Gastrocnemius medialis (tissue), 4 donors: ENCODE results near the gene VSNL1. TPM values are rescaled to one million over a fixed set of nuclear protein-coding genes. Genes with fewer than 3 reads are reported as not detected.

Experiments used
- ATAC-seq, 2 donors: fragments of 150-250 bp; one replicate each; pipeline ENCODE4 v1.9.1; 2016
- DNase-seq, 2 donors: peaks; one replicate each; pipeline ENCODE4 v3.0.0-alpha.2; 2019
- H3K27ac ChIP-seq, 4 donors: fragments of 200-600 bp; sonication (generic); 1 replicate in 1 of 4; 2 replicates in 3 of 4; pipeline ENCODE4 v1.5.1; 2016 to 2018; ENCODE audit warnings: mild to moderate bottlenecking in 2 of 4, moderate library complexity in 1 of 4
- H3K27me3 ChIP-seq, 3 donors: fragments of 200-600 bp; sonication (generic) in 2 of 3; 1 replicate in 1 of 3; 2 replicates in 2 of 3; pipeline versions ENCODE4 v1.5.1 to v1.6.0; 2016 to 2019; ENCODE audit warnings: mild to moderate bottlenecking in 1 of 3, moderate library complexity in 1 of 3
- H3K36me3 ChIP-seq, 2 donors: fragments of 200-600 bp; sonication (generic) in 1 of 2; one replicate each; pipeline ENCODE4 v1.5.1; 2017 to 2018
- H3K4me1 ChIP-seq, 2 donors: fragments of 200-600 bp; sonication (generic) in 1 of 2; one replicate each; pipeline ENCODE4 v1.5.1; 2016 to 2017; ENCODE audit warnings: mild to moderate bottlenecking in 2 of 2
- H3K4me3 ChIP-seq, 4 donors: fragments of 200-600 bp; sonication (generic) in 3 of 4; 1 replicate in 1 of 4; 2 replicates in 3 of 4; pipeline ENCODE4 v1.5.1; 2016 to 2019; ENCODE audit warnings: mild to moderate bottlenecking in 2 of 4
- H3K9me3 ChIP-seq, 3 donors: fragments of 200-600 bp; sonication (generic) in 2 of 3; 1 replicate in 1 of 3; 2 replicates in 2 of 3; pipeline ENCODE4 v1.5.1; 2016 to 2019
- CTCF ChIP-seq, 5 experiments: fragments of 450-650 bp in 3 of 5; fragments of 200-600 bp in 2 of 5; sonication (generic) in 2 of 5; IDR thresholded peaks in 4 of 5; conservative IDR thresholded peaks in 1 of 5; 1 replicate in 4 of 5; 2 replicates in 1 of 5; pipeline ENCODE4 v1.5.1; 2016 to 2019; ENCODE audit warnings: antibody characterized with exemption in 5 of 5, mild to moderate bottlenecking in 3 of 5, moderate library complexity in 3 of 5
- POLR2A ChIP-seq, 2 donors: fragments of 450-650 bp; IDR thresholded peaks; one replicate each; pipeline ENCODE4 v1.6.1; 2017; ENCODE audit warnings: antibody characterized with exemption in 2 of 2, mild to moderate bottlenecking in 2 of 2, moderate library complexity in 2 of 2
- in situ Hi-C, 4 donors: fragments of 200-750 bp; cut with MboI; loops; one replicate each; pipeline versions ENCODE4 v1.15.0 to v1.8.0; 2017; ENCODE audit warnings: low sequenced_read_pairs in 4 of 4
- intact Hi-C: fragments of 100-400 bp; cut with DNase I; formaldehyde crosslinking; loops from one replicate; pipeline ENCODE4 v1.15.1; 2023; ENCODE audit warnings: low total_unique reads
- total RNA-seq, 4 donors: library from RNA; depleted of rRNA; stranded (reverse); fragments of >200 nt; gene quantifications; one replicate each; pipeline versions ENCODE4 v1.1.0 to v1.2.3, GENCODE V29; 2016

Gene VSNL1
- total RNA-seq, 4 donors from 2014 or later: not detected

- no peaks in the 10 kb centered on the region for H3K4me1 ChIP-seq
- peaks cover 0 to 24% (median 0%) of the 10 kb centered on the region in 3 donors for H3K27me3 ChIP-seq
- DNase-seq: no peak
- no peaks in the 10 kb centered on the region for H3K9me3 ChIP-seq
- H3K27ac ChIP-seq: no peak overlapping the region
- ATAC-seq: no peak
- in situ Hi-C loops (no loop called here), intact Hi-C loops (no loop called here)
- no peak overlapping the region for H3K4me3 ChIP-seq
- no peak for TF ChIP-seq POLR2A (IDR thresholded peaks at IDR 0.05)
- no peaks in the 10 kb centered on the region for H3K36me3 ChIP-seq
Observed at GRCh38 chr2:17547737-17548136, 7.2 kb downstream of the VSNL1 start.

- DNase-seq (no peak), ATAC-seq (no peak)
- H3K4me3 ChIP-seq: no peak overlapping the region
- no peaks in the 10 kb centered on the region for H3K36me3 ChIP-seq
- TF ChIP-seq CTCF (IDR thresholded peaks at IDR 0.05 in 4 of 5, conservative IDR thresholded peaks at IDR 0.05 in 1 of 5) (no peak), POLR2A (IDR thresholded peaks at IDR 0.05) (no peak)
- in situ Hi-C loops: no loop called here
- peaks cover 0 to 7% (median 0%) of the 10 kb centered on the region in 3 donors for H3K27me3 ChIP-seq
- H3K27ac ChIP-seq: no peak overlapping the region
- no peaks in the 10 kb centered on the region for H3K4me1 ChIP-seq
- no peaks in the 10 kb centered on the region for H3K9me3 ChIP-seq
- intact Hi-C loops: no loop called here
Observed at GRCh38 chr2:17550907-17551306, 10.4 kb downstream of the VSNL1 start.

- in situ Hi-C loops: no loop called here
- TF ChIP-seq POLR2A (IDR thresholded peaks at IDR 0.05): no peak
- no peak for TF ChIP-seq CTCF (IDR thresholded peaks at IDR 0.05 in 4 of 5, conservative IDR thresholded peaks at IDR 0.05 in 1 of 5)
Observed at GRCh38 chr2:17555150-17555549, 14.7 kb downstream of the VSNL1 start.

GRCh38 chr2:17557596-17557995, 17.1 kb downstream of the VSNL1 start:
- ATAC-seq (no peak), DNase-seq (no peak)
- intact Hi-C loops: no loop called here
- no peaks in the 10 kb centered on the region for H3K36me3 ChIP-seq
- no peak overlapping the region for H3K4me3 ChIP-seq
- TF ChIP-seq POLR2A (IDR thresholded peaks at IDR 0.05) (no peak), CTCF (IDR thresholded peaks at IDR 0.05 in 4 of 5, conservative IDR thresholded peaks at IDR 0.05 in 1 of 5) (no peak)
- in situ Hi-C loops: no loop called here
- H3K9me3 ChIP-seq: no peaks in the 10 kb centered on the region
- no peak overlapping the region for H3K27ac ChIP-seq
- no peaks in the 10 kb centered on the region for H3K4me1 ChIP-seq
- H3K27me3 ChIP-seq: peaks cover 0 to 2% (median 0%) of the 10 kb centered on the region in 3 donors

More at GRCh38 chr2:17555150-17555549, 14.7 kb downstream of the VSNL1 start:
- DNase-seq (no peak), ATAC-seq (no peak)
- H3K4me1 ChIP-seq: no peaks in the 10 kb centered on the region
- intact Hi-C loops: no loop called here
- no peaks in the 10 kb centered on the region for H3K36me3 ChIP-seq
- peaks cover 0 to 2% (median 0%) of the 10 kb centered on the region in 3 donors for H3K27me3 ChIP-seq
- H3K4me3 ChIP-seq: no peak overlapping the region
- no peak overlapping the region for H3K27ac ChIP-seq
- no peaks in the 10 kb centered on the region for H3K9me3 ChIP-seq

- no peaks in the 10 kb centered on the region for H3K36me3 ChIP-seq
- H3K27ac ChIP-seq: no peak overlapping the region
- in situ Hi-C loops (no loop called here), intact Hi-C loops (no loop called here)
- no peaks in the 10 kb centered on the region for H3K4me1 ChIP-seq
- TF ChIP-seq CTCF (IDR thresholded peaks at IDR 0.05 in 4 of 5, conservative IDR thresholded peaks at IDR 0.05 in 1 of 5) (no peak), POLR2A (IDR thresholded peaks at IDR 0.05) (no peak)
- ATAC-seq (no peak), DNase-seq (no peak)
- no peak overlapping the region for H3K4me3 ChIP-seq
- H3K27me3 ChIP-seq: peaks cover 0 to 2% (median 0%) of the 10 kb centered on the region in 3 donors
- no peaks in the 10 kb centered on the region for H3K9me3 ChIP-seq
Observed at GRCh38 chr2:17558053-17558452, 17.6 kb downstream of the VSNL1 start.
